Panc1 (cell line): ENCODE results near the gene ATF2. TPM values are rescaled to one million over a fixed set of nuclear protein-coding genes. Genes with fewer than 3 reads are reported as not detected.

ENCODE experiments used
- ATAC-seq: fragments of 200-7000 bp; cut with Tn5 transposase; 2 replicates; pipeline ENCODE4 v1.9.1; 2020; ENCODE audit warnings: mild to moderate bottlenecking, moderate library complexity
- BruUV-seq: library from RNA; stranded (reverse); fragments of 400-500 nt; replicated peaks from 2 replicates; lab custom pipeline; 2021; lab: Mats Ljungman, UMichigan
- CTCF ChIA-PET: fragments of 300-600 bp; sonication (Branson Sonifier 250); formaldehyde crosslinking; loops from one replicate; lab custom pipeline; 2022; ENCODE audit warnings: antibody characterized with exemption; lab: Charles Lee
- POLR2A ChIA-PET: fragments of 300-600 bp; sonication (Branson Sonifier 250); formaldehyde crosslinking; loops from one replicate; lab custom pipeline; 2022; ENCODE audit warnings: antibody characterized with exemption; lab: Charles Lee
- DNase-seq: peaks from one replicate; pipeline ENCODE4 v3.0.0-alpha.2; 2010; ENCODE audit warnings: low read depth, low spot score
- H3K27ac ChIP-seq: 2 replicates; pipeline ENCODE4 v1.5.1; 2011; ENCODE audit warnings: mild to moderate bottlenecking, low read length, inconsistent platforms
- H3K27me3 ChIP-seq: fragments of 200-500 bp; sonication (Bioruptor generic); 2 replicates; pipeline ENCODE4 v1.6.0; 2014; ENCODE audit warnings: low read length, inconsistent platforms; ENCODE audit not compliant: control insufficient read depth, insufficient read depth
- H3K36me3 ChIP-seq: fragments of 200-500 bp; sonication (Bioruptor generic); 2 replicates; pipeline ENCODE4 v1.5.1; 2014; ENCODE audit warnings: inconsistent platforms, mild to moderate bottlenecking, low read length, moderate library complexity; ENCODE audit not compliant: control insufficient read depth, insufficient read depth
- H3K4me1 ChIP-seq: 2 replicates; pipeline ENCODE4 v1.5.1; 2011; ENCODE audit warnings: inconsistent platforms, mild to moderate bottlenecking, low read length, moderate library complexity; ENCODE audit not compliant: control insufficient read depth, insufficient read depth
- H3K4me3 ChIP-seq, 2 experiments: 2 replicates each; pipeline ENCODE4 v1.5.1; 2011 to 2012; ENCODE audit warnings: low read depth in 2 of 2, low read length in 2 of 2, mild to moderate bottlenecking in 2 of 2, inconsistent platforms in 1 of 2, moderate library complexity in 1 of 2
- H3K9me3 ChIP-seq: fragments of 200-500 bp; sonication (Bioruptor generic); 2 replicates; pipeline ENCODE4 v1.5.1; 2014; ENCODE audit warnings: low read depth, mild to moderate bottlenecking, inconsistent platforms, low read length, moderate library complexity; ENCODE audit not compliant: control insufficient read depth, insufficient read depth
- REST ChIP-seq, 2 experiments: IDR thresholded peaks; 2 replicates each; pipeline ENCODE4 v1.6.1; 2011 to 2012; ENCODE audit warnings: low read depth in 2 of 2, control low read depth in 1 of 2, low read length in 1 of 2, mild to moderate bottlenecking in 1 of 2, moderate library complexity in 1 of 2; ENCODE audit not compliant: insufficient read depth in 1 of 2
- SIN3A ChIP-seq: IDR thresholded peaks from 2 replicates; pipeline ENCODE4 v1.6.1; 2012; ENCODE audit warnings: low read depth, mild to moderate bottlenecking, low read length, moderate library complexity, borderline replicate concordance; ENCODE audit not compliant: insufficient read depth
- TCF7L2 ChIP-seq: IDR thresholded peaks from 2 replicates; pipeline ENCODE4 v1.6.1; 2011; ENCODE audit warnings: mild to moderate bottlenecking, low read depth, low read length, inconsistent platforms
- in situ Hi-C: cut with HindIII; loops from 2 replicates; pipeline ENCODE4 v1.10.0; 2016; ENCODE audit warnings: low sequenced_read_pairs, low pct_unique_long_range_greater_than_20kb
- intact Hi-C: fragments of 100-400 bp; cut with micrococcal nuclease; formaldehyde crosslinking; loops from one replicate; pipeline ENCODE4 v1.10.0; 2022; ENCODE audit not compliant: unreplicated experiment
- total RNA-seq: library from RNA; stranded (reverse); gene quantifications from one replicate; pipeline ENCODE4 v1.2.1, GENCODE V29; 2021; ENCODE audit not compliant: unreplicated experiment
- TF ChIP-seq, protein P1 (sequence below): fragments of 450-650 bp; IDR thresholded peaks from 2 replicates; pipeline ENCODE4 v1.5.1; 2017; ENCODE audit warnings: mild to moderate bottlenecking

ATF2 gene
- total RNA-seq, 1 experiment from 2014 or later: 61.8 TPM

DNA sequence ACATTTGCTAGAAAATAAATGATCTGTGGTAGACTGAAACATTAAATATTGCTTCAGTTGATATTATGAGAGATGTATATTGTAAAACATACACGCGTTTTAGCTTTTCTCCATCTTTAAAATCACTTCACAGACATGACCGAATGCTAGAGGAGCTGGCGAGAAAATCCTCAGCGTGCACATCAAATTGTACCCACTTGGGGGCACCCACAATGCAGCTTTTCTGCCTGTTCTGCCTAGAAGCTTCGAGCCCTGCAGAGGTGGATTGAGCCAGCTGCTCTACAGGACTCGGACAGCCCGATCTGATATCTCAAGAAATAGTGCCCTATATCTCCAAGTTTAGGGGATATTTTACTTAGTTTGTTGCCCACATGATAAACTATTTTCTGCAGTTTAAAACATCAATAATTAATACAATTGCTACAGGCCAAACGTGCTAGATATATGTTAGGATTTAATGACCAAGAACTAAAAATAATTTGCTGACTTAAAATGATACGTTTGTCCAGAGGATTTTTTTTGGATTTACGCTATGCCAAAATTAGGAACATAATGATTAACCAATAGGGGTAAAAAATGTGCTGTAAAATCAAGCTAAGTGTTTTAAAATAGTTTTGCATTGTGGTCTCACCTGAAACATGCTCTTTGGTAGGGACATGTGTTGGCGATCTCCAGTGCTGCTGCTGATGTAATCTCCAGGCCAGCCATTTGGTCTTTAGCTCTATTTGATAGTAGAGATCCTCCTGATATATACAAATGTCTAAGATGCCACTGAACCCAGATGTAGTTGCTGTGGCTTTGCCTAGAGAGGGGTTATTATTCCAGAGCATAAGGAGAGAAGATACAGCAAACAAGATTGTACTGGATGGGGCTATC is 35.9 kb upstream of the ATF2 start:
- no peaks in the 10 kb centered on the region for H3K9me3 ChIP-seq
- no peak for TF ChIP-seq REST (IDR thresholded peaks at IDR 0.05; ENCODE audit: insufficient read depth in 1 of 2, low read depth in 2 of 2, low read length in 1 of 2)
- TF ChIP-seq, protein P1, sequence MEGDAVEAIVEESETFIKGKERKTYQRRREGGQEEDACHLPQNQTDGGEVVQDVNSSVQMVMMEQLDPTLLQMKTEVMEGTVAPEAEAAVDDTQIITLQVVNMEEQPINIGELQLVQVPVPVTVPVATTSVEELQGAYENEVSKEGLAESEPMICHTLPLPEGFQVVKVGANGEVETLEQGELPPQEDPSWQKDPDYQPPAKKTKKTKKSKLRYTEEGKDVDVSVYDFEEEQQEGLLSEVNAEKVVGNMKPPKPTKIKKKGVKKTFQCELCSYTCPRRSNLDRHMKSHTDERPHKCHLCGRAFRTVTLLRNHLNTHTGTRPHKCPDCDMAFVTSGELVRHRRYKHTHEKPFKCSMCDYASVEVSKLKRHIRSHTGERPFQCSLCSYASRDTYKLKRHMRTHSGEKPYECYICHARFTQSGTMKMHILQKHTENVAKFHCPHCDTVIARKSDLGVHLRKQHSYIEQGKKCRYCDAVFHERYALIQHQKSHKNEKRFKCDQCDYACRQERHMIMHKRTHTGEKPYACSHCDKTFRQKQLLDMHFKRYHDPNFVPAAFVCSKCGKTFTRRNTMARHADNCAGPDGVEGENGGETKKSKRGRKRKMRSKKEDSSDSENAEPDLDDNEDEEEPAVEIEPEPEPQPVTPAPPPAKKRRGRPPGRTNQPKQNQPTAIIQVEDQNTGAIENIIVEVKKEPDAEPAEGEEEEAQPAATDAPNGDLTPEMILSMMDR: peak; percentile 81
- H3K27me3 ChIP-seq: no peaks in the 10 kb centered on the region; the same call in 1 of the 2 replicates
- ChIA-PET POLR2A (no interaction called here), CTCF (interaction anchor here (0.6 to 1.0 kb wide), 4 partner anchors 48 to 120 kb away, joined by 3 to 12 read pairs (median 6); no protein-coding TSS in a partner anchor)
- H3K4me3 ChIP-seq: no peak overlapping the region
- no peaks in the 10 kb centered on the region for H3K36me3 ChIP-seq
- H3K27ac ChIP-seq: no peak overlapping the region
- DNase-seq (no peak), ATAC-seq (peak; percentile 97)
- no peaks in the 10 kb centered on the region for H3K4me1 ChIP-seq
- intact Hi-C loops (loop anchor here (5.0 kb wide), 1 partner anchor 78 kb away; no protein-coding TSS in a partner anchor), in situ Hi-C loops (no loop called here)
- BruUV-seq: no TSS peak

DNA sequence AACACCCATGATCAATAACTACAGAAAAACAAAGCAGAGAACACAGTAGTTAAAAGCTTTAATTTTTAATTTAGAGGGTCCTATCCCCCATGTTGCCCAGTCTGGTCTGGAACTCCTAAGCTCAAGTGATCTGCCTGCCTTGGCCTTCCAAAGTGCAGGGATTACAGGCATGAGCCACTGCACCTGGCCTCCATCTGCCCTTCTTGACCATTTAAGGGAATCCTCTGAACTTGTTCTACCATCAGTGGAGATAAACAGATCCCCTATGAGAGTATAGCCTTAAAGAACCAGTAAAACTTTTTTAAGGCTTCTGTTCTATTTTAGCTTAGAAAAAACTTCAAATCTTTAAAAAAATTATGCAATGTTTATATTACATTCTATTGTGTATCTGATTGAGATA is 27.0 kb upstream of the ATF2 start:
- CTCF ChIA-PET: no interaction called here
- Histone ChIP-seq H3K27me3 (no peaks in the 10 kb centered on the region; the same call in 1 of the 2 replicates), H3K9me3 (no peaks in the 10 kb centered on the region), H3K4me1 (no peaks in the 10 kb centered on the region), H3K27ac (no peak overlapping the region), H3K4me3 (no peak overlapping the region), H3K36me3 (no peaks in the 10 kb centered on the region)
- TF ChIP-seq, protein P1: no peak
- TF ChIP-seq TCF7L2 (no peak), REST (IDR thresholded peaks at IDR 0.05; ENCODE audit: insufficient read depth in 1 of 2, low read depth in 2 of 2, low read length in 1 of 2) (no peak), SIN3A (no peak)
- POLR2A ChIA-PET: no interaction called here
- no TSS peak for BruUV-seq
- DNase-seq: no peak
- no peak for ATAC-seq
- intact Hi-C loops: no loop called here
- in situ Hi-C loops: no loop called here
